ENCODE results near the gene TINCR.
"Not testable (repeated sequence)": the region's sequence is repeated elsewhere in the genome, so short reads cannot be mapped to it uniquely, and the experiment has no call there.

The TINCR gene

DNA sequence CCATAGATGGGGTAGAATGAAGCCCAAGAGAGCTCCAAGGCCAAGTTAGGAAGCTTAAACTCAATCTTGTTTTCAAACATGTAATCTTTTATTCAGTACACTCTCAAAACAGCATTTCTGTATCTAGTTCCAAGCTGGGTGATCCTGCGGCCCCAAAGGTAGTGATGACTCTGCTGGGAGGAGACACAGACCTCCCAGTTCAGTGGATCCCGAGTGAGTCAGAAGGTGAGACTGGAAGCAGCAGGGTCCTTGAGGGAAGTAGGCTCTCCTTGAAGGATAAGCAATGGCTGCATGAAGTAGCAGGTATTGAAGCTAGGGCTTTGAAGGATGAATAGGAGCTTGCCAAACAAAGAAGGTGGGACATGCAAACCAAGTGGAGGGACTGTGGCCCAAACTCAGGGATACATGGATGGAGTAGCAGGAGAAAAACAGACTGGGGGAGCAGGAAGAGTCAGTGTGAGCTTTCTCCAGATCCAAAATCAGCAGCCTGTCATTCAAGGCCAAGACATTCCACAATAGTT is 9.6 kb downstream of the TINCR start:
- no peak for DNase-seq

DNA sequence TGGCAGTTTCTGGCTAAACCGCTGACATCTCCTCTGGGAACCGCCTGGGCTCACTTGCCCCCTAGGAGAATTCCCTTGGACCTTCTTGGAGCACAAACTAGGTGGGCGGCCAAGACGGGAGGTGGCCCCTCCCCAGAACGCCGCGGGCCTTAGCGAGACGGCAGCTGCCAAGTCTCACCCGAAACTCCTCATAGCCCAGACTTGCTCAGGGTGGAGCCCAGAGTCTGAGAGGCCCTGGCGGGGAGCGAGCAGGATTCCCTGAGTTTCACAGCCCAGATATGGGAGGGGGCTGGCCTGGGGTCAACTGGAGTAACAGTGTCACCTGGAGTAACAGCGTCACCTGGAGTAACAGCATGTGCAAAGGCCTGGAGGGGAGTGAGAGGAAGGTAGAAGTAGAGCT is 10.1 kb downstream of the TINCR start:
- DNase-seq: no peak

DNA sequence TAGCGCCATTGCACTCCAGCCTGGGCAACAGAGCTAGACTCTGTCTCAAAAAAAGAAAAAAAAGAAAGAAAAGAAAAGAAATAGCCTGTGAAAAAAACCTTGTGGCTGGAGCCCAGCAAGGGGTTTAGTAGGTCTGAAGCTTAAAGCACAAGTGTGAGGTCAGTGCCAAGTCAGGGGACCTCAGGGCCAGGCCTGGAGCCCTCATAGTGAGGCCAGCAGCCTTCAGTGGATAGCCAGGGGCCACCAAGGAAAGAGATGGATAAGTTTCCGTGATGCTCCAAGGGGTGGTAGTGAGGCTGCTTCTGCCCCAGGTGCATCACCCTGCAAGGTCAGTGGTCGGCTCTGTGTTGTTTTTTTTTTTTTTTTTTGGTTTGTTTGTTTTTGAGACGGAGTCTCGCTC is 12.9 kb downstream of the TINCR start:
- no peak for DNase-seq

DNA sequence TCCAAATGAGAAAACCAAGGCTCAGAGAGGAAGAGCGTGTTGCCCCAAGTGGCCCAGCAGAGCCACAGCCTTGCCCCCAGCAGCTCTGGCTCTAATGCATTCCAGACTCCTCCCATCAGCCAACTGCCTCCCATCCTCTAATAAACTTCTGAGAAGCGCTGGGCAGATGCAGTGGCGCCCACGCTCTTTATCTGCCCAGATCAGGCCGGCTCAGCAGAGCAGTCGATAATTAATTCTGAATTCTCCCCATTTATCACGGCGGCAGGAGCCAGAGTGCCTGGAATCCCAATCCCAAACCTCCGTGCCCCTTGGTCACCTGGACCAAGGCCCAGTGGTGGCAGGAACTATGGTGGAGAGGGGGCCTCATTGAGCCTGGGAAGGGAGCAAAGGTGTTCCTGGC is 13.9 kb downstream of the TINCR start:
- DNase-seq: no peak

DNA sequence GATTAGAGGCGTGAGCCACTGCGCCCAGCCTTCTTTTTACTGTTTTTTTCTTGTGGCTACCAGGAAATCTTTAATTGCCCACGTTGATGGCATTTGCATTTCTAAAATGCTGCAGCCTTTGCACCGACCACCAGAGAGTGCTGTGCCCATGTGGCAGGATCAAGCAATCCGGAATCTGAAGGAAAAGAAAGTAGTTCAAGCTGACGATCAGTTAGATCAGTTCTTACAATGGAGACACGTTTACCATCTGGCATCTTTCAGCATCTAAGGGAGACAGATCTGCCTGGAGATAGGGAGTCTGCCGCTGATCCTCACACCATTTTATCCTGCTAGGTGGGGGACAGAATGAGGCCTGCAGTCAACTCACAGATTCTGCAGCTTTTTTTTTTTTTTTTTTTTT is 19.9 kb downstream of the TINCR start:
- peak; percentile 55 for DNase-seq

DNA sequence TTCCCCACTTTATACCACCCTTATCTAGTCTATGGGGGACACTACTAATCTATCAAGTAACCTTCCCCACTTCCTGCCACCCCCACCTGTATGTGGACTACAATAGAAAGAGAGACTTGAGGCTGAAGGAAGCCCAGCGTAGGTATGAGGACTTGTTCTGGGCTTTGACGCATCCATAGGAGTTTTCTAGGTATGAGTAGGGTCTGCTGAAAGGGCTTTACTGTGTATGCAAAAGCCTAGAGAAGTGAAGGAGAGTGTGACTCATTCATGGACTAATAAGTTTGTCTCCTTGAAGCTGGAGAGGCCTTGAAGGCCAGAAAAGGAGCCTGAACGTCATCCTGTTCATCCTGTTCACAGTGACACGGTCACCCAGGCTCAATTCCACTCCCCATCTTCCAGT is 21.8 kb downstream of the TINCR start:
- DNase-seq: no peak

DNA sequence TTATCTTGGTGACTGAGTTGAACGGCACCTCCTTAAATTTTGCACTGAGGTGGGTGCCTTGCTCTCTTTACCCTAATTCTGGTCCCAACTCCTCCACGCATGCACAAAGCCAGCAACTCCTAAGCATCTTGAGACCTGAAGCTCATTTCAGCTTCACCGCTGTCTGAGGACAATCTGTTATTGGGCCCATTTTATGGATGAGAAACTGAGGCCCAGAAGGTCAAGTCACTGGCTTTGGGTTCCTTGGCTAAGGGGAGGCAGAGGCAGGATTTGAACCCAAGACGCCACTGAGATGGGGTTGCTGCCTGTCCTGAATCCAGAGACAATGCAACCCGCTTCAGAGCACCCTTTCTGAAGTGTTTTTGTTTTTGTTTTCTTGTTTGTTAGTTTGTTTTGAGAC is 22.7 kb downstream of the TINCR start:
- DNase-seq: no peak

DNA sequence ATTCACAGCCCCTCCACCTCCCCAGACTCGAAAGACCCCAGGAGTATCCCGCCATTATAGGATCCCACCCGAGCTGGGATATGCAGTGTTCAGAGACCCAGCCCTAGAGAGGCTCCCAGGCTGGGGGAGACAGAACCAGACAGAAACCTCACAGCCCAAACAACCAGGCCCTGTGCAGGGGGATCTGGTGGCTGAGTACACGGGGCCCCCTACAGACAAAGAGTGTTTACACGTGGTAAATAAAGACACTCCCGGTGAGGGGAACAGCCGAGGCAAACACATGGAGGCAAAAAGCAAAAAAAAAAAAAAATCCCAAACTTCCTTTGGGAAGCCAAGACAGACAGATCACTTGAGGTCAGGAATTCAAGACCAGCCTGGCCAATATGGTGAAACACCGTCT is 25.1 kb downstream of the TINCR start:
- DNase-seq: no peak

DNA sequence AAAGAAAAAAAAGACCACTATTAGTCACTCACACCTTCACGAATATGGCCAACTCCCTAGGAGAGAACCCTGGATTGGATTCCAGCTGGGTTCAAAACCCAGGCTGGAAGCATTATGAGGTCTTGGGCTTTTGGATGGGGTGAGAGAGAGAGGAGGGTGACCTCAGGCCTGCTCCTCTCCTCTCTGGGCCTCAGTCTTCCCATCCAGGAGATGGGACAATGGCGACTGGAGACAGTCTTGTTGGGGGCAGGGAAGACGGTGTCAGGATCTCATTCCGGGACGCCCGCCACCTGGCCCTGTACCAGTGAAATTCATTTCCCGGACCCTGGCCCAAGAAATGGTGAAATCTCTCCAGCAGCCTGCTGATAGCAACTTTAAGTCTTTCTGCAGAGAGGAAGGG is 26.3 kb downstream of the TINCR start:
- DNase-seq: no peak

DNA sequence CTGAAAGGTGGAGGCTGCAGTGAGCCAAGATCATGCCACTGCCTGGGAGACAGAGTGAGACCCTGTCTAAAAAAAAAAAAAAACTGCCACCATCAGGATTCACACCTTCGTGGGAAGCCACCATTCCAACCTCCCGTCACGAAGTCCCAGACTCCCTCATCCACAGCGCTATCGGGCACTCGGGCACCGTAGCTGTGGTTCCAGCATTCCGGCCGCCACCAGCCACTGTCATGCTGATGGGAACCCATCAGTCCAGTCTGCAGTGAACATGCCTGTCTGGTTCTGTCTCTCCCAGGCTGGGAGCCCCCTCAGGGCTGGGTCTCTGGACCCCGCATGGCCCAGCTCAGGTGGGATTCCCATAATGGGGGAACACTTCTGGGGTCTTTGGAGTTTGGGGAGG is 27.5 kb downstream of the TINCR start:
- no peak for DNase-seq

DNA sequence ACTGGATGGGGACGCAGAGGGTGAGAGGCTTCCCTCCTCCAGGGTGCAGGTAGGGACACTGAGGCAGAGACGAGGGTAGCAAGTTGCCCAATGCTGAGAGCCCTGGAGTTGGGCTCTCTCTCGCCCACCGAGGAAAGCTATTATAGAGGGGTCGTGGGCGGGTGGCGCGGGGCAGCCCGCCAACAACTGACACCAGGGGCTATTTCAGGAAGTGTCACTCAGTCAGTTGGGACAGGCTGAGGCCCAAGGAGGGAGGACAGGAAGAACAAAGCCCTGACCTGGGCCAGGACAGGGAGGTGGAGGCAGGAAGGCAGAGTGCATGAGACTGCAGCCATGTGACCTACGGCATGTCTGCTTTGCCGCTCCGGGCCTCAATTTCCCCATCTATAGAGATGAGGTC is 29.9 kb downstream of the TINCR start:
- DNase-seq: no peak

DNA sequence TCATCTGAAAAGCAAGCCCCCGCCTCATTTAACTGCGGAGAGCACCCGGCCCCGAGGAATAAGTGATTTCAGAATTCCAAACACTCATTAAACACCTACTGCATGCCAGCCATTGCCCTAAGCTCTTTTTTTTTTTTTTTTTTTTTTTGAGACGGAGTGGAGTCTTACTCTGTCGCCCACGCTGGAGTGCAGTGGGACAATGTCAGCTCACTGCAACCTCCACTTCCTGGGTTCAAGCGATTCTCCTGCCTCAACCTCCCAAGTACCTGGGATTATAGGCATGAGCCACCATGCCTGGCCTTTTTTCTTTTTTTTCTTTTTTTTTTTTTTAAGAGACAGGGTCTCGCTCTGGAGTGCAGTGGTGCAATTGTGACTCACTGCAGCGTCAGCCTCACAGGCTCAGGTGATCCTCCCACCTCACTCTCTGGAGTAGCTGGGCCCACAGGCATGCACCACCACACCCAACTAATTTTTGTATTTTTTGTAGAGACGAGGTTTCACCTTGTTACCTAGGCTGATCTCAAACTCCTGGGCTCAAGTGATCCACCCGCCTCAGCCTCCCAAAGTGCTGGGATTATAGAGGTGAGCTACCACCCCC is 30.7 kb downstream of the TINCR start:
- DNase-seq: not testable (repeated sequence)

DNA sequence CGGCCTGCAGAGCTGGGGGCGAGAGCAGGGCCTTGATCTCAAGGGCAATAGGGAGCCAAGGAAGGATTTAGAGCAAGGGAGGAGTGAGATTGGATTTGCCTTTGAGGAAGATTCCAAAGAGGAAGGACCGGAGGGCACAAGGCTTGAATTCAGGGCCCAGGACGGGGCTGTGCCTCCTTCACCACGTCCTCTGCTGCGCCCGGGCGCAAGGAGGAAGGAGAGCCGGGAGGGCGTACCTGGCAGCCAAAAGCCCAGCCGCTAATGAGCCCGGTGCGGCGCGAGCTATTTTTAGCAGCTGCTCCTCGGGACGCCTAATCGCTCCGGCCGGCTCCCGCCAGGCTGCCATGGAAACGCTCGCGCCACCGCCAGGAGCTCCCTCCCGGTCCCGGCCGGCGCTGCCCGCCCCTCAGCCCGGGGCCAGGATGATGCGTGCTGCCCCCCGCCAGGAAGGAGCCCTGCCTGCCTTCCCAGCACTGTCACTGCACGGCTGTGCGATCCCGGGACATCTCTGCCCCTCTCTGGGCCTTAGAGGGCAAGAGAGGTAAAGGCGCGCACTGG is 31.3 kb downstream of the TINCR start:
- no peak for DNase-seq

DNA sequence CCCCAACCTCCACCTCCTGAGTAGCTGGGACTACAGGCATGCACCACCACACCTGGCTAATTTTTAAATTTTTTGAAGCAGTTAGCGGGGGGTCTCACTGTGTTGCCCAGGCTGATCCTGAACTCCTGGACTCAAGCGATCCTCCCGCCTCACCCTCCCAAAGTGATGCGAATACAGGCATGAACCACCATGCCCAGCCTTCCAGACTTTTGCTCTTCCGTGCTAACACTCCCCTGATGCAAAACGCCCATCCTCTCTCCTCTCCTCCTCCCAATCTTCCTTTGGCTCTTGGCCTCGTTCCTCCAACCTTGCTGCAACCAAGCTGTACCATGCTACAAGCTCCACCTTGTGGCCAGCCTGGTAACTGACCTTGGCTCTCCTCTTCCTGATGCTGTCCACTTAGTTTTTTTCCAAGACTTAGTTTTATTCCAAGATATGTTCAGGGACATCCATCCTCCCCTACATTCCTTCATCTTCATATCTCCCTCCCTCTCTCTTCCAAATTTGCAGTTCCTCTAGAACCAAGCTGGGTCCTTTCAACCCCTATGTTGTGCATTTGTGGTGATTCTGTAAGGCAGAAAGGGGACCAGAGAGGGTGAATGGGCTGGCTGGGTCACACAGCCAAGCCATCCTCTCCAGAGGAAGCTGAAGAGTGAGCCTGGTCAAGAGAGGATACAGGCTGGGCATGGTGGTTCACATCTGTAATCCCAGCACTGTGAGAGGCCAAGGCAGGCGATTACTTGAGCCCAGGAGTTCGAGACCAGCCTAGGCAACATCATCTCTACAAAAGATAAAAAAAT is 32.8 kb downstream of the TINCR start:
- DNase-seq: no peak

DNA sequence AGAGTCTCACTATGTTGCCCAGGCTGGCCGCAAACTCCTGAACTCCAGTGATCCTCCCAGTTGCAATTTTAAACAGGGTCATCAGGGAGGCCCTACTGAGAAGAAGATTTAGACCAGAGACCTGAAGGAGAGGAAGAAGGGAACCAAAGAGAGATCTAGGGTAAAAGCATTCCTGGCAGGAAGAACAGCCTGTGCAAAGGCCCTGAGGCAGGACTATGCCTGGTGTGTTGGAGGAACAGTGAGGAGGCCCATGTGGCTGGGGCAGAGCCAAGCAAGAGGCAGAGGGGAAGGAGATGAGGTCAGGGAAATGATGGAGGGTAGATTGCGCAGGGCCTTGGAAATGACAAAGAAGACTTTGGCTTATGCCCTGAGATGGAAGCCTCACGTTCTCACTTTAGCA is 34.5 kb downstream of the TINCR start:
- no peak for DNase-seq

DNA sequence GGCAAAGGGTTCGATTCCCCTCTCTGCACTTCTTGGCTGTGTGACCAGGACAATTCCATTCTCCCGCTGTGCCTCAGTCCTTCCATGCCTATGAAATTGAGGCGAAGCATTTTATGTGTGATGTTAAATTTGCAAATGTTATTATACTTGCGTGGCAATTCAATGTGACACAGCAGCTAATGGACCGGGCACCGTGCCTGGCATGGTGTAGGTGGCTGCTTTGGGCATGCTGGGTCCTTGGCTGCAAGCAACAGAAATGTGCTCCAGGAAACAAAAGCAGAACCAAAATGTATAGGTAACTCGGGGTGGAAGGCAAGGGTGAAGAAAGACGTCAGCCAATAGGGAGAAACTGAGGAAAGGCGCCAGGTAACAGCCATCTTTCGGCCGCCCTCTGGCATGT is 37.1 kb downstream of the TINCR start:
- no peak for DNase-seq

DNA sequence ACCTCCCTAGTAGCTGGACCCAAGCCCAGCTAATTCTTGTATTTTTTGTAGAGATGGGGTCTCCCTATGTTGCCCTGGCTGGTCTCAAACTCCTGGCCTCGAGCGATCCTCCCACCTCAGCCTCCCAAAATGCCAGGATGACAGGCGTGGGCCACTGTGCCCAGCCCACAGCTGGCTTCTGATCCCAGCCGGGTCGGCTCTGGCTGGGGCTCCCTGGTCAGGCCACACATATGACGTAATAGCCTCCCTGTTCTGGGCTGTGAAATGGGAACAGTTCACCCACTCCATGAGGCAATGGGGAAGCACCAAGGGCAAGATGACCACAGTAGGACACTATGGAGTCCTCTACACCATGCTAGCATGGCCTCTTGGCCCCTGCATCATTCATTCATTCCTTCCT is 41.1 kb downstream of the TINCR start:
- no peak for DNase-seq

DNA sequence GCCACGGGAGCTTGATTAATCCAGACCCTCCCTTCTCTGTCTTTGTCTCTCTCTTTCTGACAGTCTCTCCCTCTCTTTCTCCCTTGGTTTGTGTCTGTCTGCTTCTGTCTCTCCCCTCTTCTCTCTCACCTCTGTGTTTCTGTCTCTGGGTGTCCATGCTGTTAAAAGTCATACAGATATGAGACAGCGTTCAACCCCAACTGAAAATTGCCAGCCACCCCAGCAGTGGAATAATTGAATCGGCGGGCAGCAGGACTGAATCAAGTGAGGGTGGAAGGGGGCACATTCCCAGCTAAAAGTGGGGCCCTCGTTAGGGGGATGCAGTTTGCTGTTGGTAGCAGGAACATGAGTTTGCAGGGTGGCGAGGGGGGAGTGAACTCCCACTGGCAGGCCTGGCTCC is 43.7 kb downstream of the TINCR start:
- DNase-seq: no peak

DNA sequence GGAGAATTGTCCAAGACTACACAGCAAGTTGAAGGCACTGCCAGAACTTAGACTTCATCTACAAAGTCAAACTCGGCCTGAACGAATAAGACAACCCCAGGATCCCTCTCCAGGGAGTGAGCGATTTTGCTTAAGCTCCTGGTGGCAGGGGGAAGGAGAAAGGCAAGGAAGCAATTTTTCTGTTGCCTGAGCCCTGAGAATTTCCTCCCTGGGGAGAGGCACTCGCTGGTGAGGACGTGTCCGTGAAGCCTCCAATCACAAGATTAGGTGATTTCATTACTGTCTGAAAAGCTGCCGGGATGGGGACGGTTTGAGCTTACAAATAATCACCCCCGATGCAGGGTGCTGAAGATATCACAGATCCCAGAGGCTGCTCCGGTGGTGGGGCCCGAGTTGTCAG is 45.6 kb downstream of the TINCR start:
- DNase-seq: no peak

DNA sequence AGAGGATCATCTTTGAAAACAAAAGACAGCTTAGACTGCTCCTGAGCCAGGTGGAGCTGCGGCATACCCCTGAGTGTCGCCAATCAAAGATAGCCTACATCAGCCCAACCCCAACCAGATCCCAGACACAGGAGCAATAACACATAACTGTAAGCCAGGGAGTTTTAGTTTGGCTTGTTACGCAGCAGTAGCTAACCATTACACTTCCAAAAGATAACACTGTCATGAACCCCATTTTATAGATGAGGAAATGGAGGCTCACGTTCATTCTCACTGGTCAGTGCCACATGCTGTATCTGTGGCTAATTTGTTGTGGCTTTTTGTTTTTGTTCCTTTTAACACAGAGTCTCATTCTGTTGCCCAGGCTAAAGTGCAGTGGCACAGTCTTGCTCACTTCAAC is 47.3 kb downstream of the TINCR start:
- DNase-seq: no peak

DNA sequence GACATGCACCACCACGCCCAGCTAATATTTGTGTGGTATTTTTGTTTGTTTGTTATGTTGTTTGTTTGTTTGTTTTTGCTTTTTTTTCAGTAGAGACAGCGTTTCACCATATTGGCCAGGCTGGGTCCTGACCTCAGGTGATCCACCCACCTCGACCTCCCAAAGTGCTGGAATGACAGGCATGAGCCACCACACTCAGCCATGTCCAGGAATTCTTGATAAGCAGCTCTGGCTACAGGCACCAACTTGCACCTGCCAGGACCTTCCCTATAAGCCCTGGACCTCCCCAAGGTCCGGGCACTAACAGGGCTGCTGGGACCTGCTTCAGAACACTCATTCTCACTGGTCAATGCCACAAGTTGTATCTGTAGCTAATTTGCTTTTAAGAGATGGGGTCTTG is 48.7 kb downstream of the TINCR start:
- no peak for DNase-seq

DNA sequence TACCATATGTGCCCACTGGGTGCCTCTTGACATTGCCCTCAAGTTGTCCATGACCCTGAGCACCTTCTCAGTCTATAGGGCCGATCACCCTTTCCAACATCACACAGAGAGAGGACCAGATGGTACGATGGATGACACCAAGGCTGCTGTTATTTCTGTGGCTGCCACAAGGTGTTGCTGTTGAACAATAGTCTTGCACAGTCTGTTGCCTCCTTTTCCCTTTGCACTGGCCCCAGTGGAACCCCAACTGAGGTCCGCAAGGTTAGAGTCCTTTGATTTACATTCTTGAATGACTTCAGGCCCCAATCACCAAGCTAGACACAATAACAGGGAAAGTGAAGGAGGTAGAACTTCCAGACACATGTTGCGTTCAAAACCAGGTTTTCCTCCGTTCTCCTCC is 52.0 kb downstream of the TINCR start:
- DNase-seq: no peak

DNA sequence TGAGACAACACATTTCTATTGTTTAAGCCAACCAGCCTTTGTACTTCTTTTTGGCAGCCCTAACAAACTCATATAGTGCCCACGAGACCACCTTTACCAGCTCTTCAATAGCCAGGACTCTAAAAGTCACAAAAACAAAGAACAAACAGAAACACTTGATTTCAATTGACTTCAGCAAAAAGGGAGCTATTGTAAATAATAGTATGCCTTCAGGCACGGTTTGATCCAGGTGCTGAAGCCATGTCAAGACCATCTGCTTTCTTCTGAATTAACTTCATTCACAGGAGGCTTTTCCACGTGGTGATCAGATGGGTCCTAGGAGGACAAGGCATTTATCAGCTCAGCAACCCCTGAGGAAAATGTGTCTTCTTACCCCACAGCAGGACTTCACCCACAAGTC is 53.8 kb downstream of the TINCR start:
- DNase-seq: no peak

DNA sequence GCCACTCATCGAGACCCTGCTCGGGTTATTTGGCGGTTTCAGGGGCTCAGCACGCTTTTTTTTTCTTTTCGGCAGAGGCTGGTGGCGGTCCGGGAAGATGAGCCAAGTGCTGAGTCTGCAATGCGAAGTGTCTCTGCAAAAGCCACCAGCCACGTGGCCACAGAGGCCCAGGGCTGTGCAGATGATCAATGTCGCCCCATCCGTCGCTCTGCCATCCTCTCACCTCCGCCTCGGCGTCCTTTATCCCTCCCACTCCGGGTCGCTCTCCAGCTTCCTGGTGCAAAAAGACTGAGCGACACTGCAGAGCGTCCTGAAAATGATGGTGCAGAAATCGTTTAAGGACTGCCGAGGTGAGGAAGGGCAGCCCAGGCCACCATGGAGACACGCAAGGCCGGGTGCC is 55.0 kb downstream of the TINCR start:
- DNase-seq: no peak
